ENCODE measurements around the gene ARID3C. TPM values are rescaled to one million over a fixed set of nuclear protein-coding genes. Genes with fewer than 3 reads are reported as not detected.

Gene ARID3C
- total RNA-seq, 1 experiment from 2014 or later, result 0.42 TPM

DNA sequence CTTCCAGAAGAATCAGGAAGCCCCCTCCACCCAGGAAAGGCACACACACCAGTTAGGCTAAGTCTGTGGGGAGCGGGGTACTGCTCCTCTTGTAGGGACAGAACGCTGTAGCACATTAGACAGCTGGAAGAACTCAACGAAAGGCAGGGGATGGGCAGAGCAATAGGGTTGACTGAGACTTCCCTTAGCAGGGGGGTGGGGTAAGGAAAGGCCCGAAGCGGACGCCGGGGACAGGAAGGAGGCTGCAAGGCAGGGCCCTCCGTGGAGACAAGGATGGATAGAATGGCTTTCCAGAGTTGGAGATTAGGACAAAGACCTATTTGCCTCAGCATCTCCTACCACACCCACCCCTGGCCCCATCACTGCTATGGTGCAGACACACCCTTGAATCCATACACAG is 53.6 kb downstream of the ARID3C start:
- no TSS peak for BruUV-seq (replicated peaks)
- Histone ChIP-seq H2AFZ (ENCODE audit: low read depth, low read length, poor library complexity, severe bottlenecking) (no peak overlapping the region), H3K4me1 (ENCODE audit: control insufficient read depth in 1 of 2, insufficient read depth in 2 of 2, low read length in 2 of 2) (no peaks in the 10 kb centered on the region; a peak in 1 of 4 replicates), H3K9ac (ENCODE audit: low read length) (no peak overlapping the region), H4K20me1 (ENCODE audit: insufficient read depth) (no peaks in the 10 kb centered on the region), H3K9me2 (ENCODE audit: insufficient read depth) (no peaks in the 10 kb centered on the region), H3K4me3 (replicated peaks in 1 of 2; ENCODE audit: low read depth in 1 of 2, low read length in 2 of 2) (no peak overlapping the region), H3K4me2 (ENCODE audit: low read length) (no peak overlapping the region), H3K27me3 (ENCODE audit: insufficient read depth, low read length) (no peaks in the 10 kb centered on the region), H3K27ac (ENCODE audit: low read depth, low read length) (no peak overlapping the region), H3K9me3 (ENCODE audit: control insufficient read depth in 1 of 2, insufficient read depth in 1 of 2, low read depth in 1 of 2, low read length in 2 of 2) (no peaks in the 10 kb centered on the region), H3K36me3 (ENCODE audit: control insufficient read depth in 1 of 2, insufficient read depth in 2 of 2, low read length in 2 of 2) (no peaks in the 10 kb centered on the region), H3K79me2 (ENCODE audit: insufficient read depth, low read length) (no peaks in the 10 kb centered on the region)
- intact Hi-C loops (cut with micrococcal nuclease), result no loop called here
- TF ChIP-seq POLR2A (IDR thresholded peaks at IDR 0.05; ENCODE audit: borderline replicate concordance, extremely low read depth, insufficient read depth, insufficient read length), result no peak
- no peak for TF ChIP-seq ZFX (IDR thresholded peaks at IDR 0.05)
- no peak for TF ChIP-seq EZH2phosphoT487 (IDR thresholded peaks at IDR 0.05; ENCODE audit: borderline replicate concordance)
- TF ChIP-seq MAX (IDR thresholded peaks at IDR 0.05), result no peak
- ChIA-PET POLR2A (no interaction called here), RAD21 (ENCODE audit: low non-redundant PET in 1 of 2, low total read pairs in 2 of 2, uncharacterized antibody in 2 of 2, unreplicated experiment in 2 of 2) (no interaction called here), CTCF (no interaction called here)
- ATAC-seq (no peak), DNase-seq (ENCODE audit: low read depth, low spot score) (no peak)

GRCh38 chr9:34574571-34574970 is 54.3 kb downstream of the ARID3C start:
- no peak overlapping the region for H3K4me3 ChIP-seq (replicated peaks in 1 of 2; ENCODE audit: low read depth in 1 of 2, low read length in 2 of 2)
- DNase-seq (ENCODE audit: low read depth, low spot score) (no peak), ATAC-seq (no peak)
- CTCF ChIA-PET, result no interaction called here
- H3K27me3 ChIP-seq (ENCODE audit: insufficient read depth, low read length), result no peaks in the 10 kb centered on the region
- no peaks in the 10 kb centered on the region for H3K9me2 ChIP-seq (ENCODE audit: insufficient read depth)
- RAD21 ChIA-PET (ENCODE audit: low non-redundant PET in 1 of 2, low total read pairs in 2 of 2, uncharacterized antibody in 2 of 2, unreplicated experiment in 2 of 2), result no interaction called here
- no peaks in the 10 kb centered on the region; a peak in 1 of 4 replicates for H3K4me1 ChIP-seq (ENCODE audit: control insufficient read depth in 1 of 2, insufficient read depth in 2 of 2, low read length in 2 of 2)
- no peak overlapping the region for H2AFZ ChIP-seq (ENCODE audit: low read depth, low read length, poor library complexity, severe bottlenecking)
- no peak overlapping the region for H3K9ac ChIP-seq (ENCODE audit: low read length)
- intact Hi-C loops (cut with micrococcal nuclease), result no loop called here
- H4K20me1 ChIP-seq (ENCODE audit: insufficient read depth), result no peaks in the 10 kb centered on the region
- POLR2A ChIA-PET, result no interaction called here
- TF ChIP-seq EZH2phosphoT487 (IDR thresholded peaks at IDR 0.05; ENCODE audit: borderline replicate concordance) (no peak), ATF3 (IDR thresholded peaks at IDR 0.05) (no peak), EZH2 (IDR thresholded peaks at IDR 0.05) (no peak), CBX3 (IDR thresholded peaks at IDR 0.05; ENCODE audit: low read depth) (no peak), ZNF274 (IDR thresholded peaks at IDR 0.05; ENCODE audit: low read depth, low read length) (no peak), YY1 (IDR thresholded peaks at IDR 0.05; ENCODE audit: extremely low read depth, insufficient replicate concordance, low read depth, low read length) (no peak), ZBTB33 (IDR thresholded peaks at IDR 0.05; ENCODE audit: extremely low read depth, insufficient replicate concordance, low read length) (no peak)
- no TSS peak for BruUV-seq (replicated peaks)
- H3K79me2 ChIP-seq (ENCODE audit: insufficient read depth, low read length), result no peaks in the 10 kb centered on the region
- no peaks in the 10 kb centered on the region for H3K9me3 ChIP-seq (ENCODE audit: control insufficient read depth in 1 of 2, insufficient read depth in 1 of 2, low read depth in 1 of 2, low read length in 2 of 2)
- H3K4me2 ChIP-seq (ENCODE audit: low read length), result no peak overlapping the region
- no peaks in the 10 kb centered on the region for H3K36me3 ChIP-seq (ENCODE audit: control insufficient read depth in 1 of 2, insufficient read depth in 2 of 2, low read length in 2 of 2)
- no peak overlapping the region for H3K27ac ChIP-seq (ENCODE audit: low read depth, low read length)

Data from HCT116 (cell line).